ENCODE results near the gene PLS1. TPM values are rescaled to one million over a fixed set of nuclear protein-coding genes. Genes with fewer than 3 reads are reported as not detected.

Gene PLS1
- total RNA-seq, 1 experiment from 2014 or later, result 36.1 TPM

DNA sequence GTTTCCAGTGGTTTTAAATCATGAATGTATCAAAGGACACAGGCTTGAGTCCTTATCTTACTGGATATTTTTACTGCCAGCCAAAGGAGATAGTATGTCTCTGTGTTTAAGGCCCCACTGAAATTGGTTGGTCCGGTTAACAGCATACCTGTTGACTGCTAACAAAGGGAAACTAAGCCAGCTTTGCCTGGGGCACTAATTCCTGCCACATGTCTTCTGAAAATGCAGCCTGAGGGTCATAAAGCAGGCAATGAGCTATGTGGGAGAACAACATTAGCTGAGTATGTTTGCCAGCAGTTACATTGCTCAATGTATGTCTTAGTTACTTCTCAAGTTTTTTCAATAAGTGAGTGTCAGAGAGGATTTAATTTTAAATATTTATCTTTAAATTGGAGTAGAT lies 12.4 kb downstream of the PLS1 start:
- intact Hi-C loops (cut with micrococcal nuclease; ENCODE audit: unreplicated experiment), result no loop called here
- Histone ChIP-seq H3K27me3 (ENCODE audit: control insufficient read depth, insufficient read depth, low read length) (no peaks in the 10 kb centered on the region), H3K9me3 (ENCODE audit: control insufficient read depth, insufficient read depth, low read depth, low read length) (no peaks in the 10 kb centered on the region), H3K4me3 (ENCODE audit: low read depth in 2 of 2, low read length in 2 of 2) (no peak overlapping the region), H3K27ac (ENCODE audit: low read length) (no peak overlapping the region), H3K36me3 (ENCODE audit: control insufficient read depth, insufficient read depth, low read length) (no peaks in the 10 kb centered on the region), H3K4me1 (ENCODE audit: control insufficient read depth, insufficient read depth, low read length) (no peaks in the 10 kb centered on the region)
- POLR2A ChIA-PET, result no interaction called here
- CTCF ChIA-PET, result no interaction called here
- DNase-seq (ENCODE audit: low read depth, low spot score) (no peak), ATAC-seq (no peak)
- TF ChIP-seq, protein P1, sequence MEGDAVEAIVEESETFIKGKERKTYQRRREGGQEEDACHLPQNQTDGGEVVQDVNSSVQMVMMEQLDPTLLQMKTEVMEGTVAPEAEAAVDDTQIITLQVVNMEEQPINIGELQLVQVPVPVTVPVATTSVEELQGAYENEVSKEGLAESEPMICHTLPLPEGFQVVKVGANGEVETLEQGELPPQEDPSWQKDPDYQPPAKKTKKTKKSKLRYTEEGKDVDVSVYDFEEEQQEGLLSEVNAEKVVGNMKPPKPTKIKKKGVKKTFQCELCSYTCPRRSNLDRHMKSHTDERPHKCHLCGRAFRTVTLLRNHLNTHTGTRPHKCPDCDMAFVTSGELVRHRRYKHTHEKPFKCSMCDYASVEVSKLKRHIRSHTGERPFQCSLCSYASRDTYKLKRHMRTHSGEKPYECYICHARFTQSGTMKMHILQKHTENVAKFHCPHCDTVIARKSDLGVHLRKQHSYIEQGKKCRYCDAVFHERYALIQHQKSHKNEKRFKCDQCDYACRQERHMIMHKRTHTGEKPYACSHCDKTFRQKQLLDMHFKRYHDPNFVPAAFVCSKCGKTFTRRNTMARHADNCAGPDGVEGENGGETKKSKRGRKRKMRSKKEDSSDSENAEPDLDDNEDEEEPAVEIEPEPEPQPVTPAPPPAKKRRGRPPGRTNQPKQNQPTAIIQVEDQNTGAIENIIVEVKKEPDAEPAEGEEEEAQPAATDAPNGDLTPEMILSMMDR (IDR thresholded peaks at IDR 0.05), result no peak
- TF ChIP-seq REST (IDR thresholded peaks at IDR 0.05; ENCODE audit: insufficient read depth in 1 of 2, low read depth in 2 of 2, low read length in 1 of 2) (no peak), POLR2AphosphoS5 (IDR thresholded peaks at IDR 0.05; ENCODE audit: low read depth, low read length) (no peak), TCF7L2 (IDR thresholded peaks at IDR 0.05; ENCODE audit: low read depth, low read length) (no peak), SIN3A (IDR thresholded peaks at IDR 0.05; ENCODE audit: borderline replicate concordance, insufficient read depth, low read depth, low read length) (no peak)
- in situ Hi-C loops (cut with HindIII; ENCODE audit: low pct_unique_long_range_greater_than_20kb, low sequenced_read_pairs), result no loop called here
- BruUV-seq (replicated peaks), result no TSS peak

DNA sequence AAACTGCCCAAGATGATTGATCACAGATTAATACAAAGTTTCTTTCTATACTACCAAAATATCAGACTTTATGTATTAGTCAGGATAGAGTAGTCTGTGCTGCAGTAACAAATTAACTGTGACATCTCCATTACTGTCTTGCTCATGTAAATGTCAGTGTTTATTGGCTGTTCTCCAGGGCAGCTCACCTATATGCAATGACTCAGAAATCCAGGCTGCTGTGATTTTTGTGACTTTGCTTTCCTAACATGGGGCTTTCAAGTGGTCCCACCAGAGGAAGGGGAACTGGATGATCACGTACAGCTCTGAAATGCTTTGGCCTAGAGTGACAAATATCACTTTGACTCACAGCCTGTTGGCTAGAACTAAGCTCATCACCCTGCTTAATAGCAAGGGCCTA lies 12.9 kb downstream of the PLS1 start:
- CTCF ChIA-PET, result no interaction called here
- Histone ChIP-seq H3K9me3 (ENCODE audit: control insufficient read depth, insufficient read depth, low read depth, low read length) (no peaks in the 10 kb centered on the region), H3K4me3 (ENCODE audit: low read depth in 2 of 2, low read length in 2 of 2) (no peak overlapping the region), H3K36me3 (ENCODE audit: control insufficient read depth, insufficient read depth, low read length) (no peaks in the 10 kb centered on the region), H3K27me3 (ENCODE audit: control insufficient read depth, insufficient read depth, low read length) (no peaks in the 10 kb centered on the region), H3K4me1 (ENCODE audit: control insufficient read depth, insufficient read depth, low read length) (no peaks in the 10 kb centered on the region), H3K27ac (ENCODE audit: low read length) (no peak overlapping the region)
- no peak for DNase-seq (ENCODE audit: low read depth, low spot score)
- TF ChIP-seq POLR2AphosphoS5 (IDR thresholded peaks at IDR 0.05; ENCODE audit: low read depth, low read length), result no peak
- TF ChIP-seq, protein P1 (IDR thresholded peaks at IDR 0.05), result no peak
- no peak for TF ChIP-seq SIN3A (IDR thresholded peaks at IDR 0.05; ENCODE audit: borderline replicate concordance, insufficient read depth, low read depth, low read length)
- TF ChIP-seq TCF7L2 (IDR thresholded peaks at IDR 0.05; ENCODE audit: low read depth, low read length), result no peak
- TF ChIP-seq REST (IDR thresholded peaks at IDR 0.05; ENCODE audit: insufficient read depth in 1 of 2, low read depth in 2 of 2, low read length in 1 of 2), result no peak
- in situ Hi-C loops (cut with HindIII; ENCODE audit: low pct_unique_long_range_greater_than_20kb, low sequenced_read_pairs), result no loop called here
- no peak for ATAC-seq
- intact Hi-C loops (cut with micrococcal nuclease; ENCODE audit: unreplicated experiment), result no loop called here
- POLR2A ChIA-PET, result interaction anchor here (1.0 kb wide), 1 partner anchor 17 kb away, joined by 5 read pairs; no protein-coding TSS in a partner anchor
- BruUV-seq (replicated peaks), result no TSS peak
